GM23248 (cell line): ENCODE data around the gene LRMDA.

ENCODE experiments used
- EZH2 ChIP-seq: fragments of 200-600 bp; sonication (generic); IDR thresholded peaks from 2 replicates; pipeline ENCODE4 v1.6.1; 2018; ENCODE audit warnings: antibody characterized with exemption, mild to moderate bottlenecking; ENCODE audit not compliant: insufficient read depth, poor library complexity, severe bottlenecking
- EZH2phosphoT487 ChIP-seq: fragments of 200-600 bp; sonication (generic); IDR thresholded peaks from 2 replicates; pipeline ENCODE4 v1.6.1; 2018; ENCODE audit warnings: antibody characterized with exemption, moderate library complexity, mild to moderate bottlenecking, low read depth; ENCODE audit not compliant: insufficient read depth

DNA sequence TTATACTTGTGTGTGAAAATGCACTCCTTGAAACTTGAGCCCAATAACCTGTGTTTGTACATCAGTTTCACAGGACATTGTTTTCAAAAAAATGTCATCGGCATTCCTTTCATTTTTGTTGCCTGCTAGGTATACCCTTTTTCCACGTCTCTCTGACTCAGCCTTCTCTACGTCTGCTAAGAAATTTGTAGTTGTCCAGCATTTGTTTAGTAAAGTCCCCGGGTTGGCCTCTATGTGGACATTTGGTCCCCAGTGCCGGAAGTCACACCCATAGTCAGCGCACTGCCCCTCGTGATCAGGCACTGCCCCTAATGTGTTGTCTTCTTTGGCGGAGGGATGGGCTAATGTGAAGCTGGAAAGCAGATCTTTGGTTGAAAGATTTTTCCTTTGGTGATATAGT, 222.3 kb downstream of the LRMDA start:
- TF ChIP-seq EZH2phosphoT487 (no peak), EZH2 (no peak)
